Erythroblast (primary cell): ENCODE measurements around the gene PUS1.
"Not testable (repeated sequence)": the region's sequence is repeated elsewhere in the genome, so short reads cannot be mapped to it uniquely, and the experiment has no call there.

ENCODE experiments used
- DNase-seq, 2 experiments: peaks; one replicate each; lab custom pipeline; 2025; lab: John Stamatoyannopoulos, UW
- GATA1 ChIP-seq: IDR thresholded peaks from 2 replicates; pipeline ENCODE4 v1.6.1; 2011; ENCODE audit warnings: low read depth, mild to moderate bottlenecking, control low read depth, low read length, moderate library complexity
- POLR2A ChIP-seq: IDR thresholded peaks from 2 replicates; pipeline ENCODE4 v1.6.1; 2011; ENCODE audit warnings: mild to moderate bottlenecking, low read length

Gene PUS1

DNA sequence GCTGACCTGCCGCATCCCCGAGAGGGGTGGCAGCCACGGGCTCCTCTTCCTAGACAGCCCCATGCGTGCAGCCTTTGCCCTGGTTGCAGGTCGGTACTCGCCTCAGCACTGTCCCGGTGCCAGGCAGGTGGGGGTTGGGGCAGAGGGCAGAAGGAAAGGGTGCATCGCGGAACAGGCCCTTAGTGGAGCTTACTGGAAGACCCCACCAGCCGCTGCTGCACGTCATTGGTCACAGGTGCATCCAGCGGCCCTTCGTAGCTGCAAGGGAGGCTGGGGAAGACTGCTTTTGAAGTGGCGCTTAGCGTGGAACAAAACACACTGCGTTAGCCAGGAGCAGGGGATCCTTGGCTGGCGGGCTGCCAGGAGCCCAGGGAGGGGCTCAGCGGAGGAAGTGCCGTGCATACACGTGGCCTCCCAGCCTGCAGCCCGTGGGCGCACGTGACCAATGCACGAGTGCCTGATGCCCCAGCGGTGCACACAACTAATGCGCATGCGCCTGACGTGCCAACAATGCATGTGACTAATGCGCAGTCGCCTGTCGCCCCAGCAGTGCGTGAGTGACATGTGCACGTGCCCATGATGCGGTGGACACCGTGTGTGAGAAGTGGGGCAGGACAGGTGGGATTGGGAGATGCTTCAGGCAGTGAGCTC lies 15.7 kb downstream of the PUS1 start:
- no peak for DNase-seq
- TF ChIP-seq POLR2A (no peak), GATA1 (no peak)

DNA sequence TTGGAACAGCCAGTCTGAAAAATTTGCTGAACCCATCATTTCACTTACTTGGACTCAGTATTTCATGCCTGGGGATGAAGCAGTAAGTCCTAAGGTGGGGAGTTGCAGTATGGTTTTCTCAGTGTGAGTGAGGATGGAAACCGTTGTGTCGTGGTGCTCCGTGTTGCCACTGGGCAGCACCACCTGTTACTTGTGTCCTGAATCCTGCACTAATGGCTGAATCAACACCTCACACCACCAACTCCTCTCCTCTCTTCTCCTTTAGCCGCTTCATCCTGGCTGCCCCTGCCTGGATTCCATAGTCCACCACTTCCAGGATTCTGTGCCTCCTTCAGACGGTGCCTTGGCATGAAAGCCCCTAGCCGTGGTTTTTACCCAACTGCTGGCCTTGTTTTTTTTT lies 17.7 kb downstream of the PUS1 start:
- TF ChIP-seq GATA1 (no peak), POLR2A (no peak)
- no peak for DNase-seq

DNA sequence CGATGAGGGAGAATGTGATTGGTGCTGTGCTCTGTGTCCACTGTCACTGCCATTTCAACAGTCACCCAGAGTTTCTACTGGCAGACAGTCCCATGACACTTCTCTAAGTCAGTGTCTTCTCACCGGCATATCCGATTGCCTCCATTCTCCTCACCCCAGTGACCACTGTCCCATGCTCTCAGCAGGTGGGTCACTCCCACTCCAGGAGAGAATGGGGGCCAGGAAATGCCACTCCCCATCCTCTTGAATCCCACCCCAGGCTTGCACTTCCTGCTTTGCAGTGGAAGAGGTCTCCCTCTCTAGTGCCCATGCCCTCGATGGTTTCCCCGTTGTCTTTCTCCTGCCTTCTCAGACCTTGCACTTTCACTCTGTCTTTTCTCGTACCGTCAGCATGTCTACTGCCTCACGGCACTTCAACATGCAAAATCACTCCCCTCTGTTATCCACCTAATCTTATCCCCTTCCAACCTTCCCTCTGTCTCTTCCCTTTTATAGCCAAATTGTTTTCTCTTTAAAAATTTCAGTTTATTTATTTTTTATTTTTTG lies 18.5 kb downstream of the PUS1 start:
- TF ChIP-seq GATA1 (no peak), POLR2A (no peak)
- DNase-seq, result no peak

DNA sequence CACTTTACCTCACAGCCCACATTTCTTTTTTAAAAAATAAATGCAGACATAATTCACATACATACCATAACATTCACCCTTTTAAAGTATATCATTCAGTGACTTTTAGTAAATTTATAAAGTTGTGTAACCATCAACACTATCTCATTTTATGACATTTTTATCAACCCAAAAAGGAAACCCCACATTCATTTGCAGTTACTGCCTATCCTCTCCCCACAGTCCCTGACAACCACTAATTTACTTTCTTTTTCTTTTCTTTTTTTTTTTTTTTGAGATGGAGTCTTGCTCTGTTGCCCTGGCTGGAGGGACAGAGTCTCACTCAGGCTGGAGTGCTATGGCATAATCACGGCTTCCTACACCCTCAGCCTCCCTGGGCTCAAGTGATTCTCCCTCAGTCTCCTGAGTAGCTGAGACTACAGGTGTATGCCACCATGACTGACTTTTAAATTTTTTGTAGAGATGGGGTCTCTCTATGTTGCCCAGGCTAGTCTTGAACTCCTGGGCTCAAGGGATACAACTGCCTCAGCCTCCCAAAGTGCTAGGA lies 19.2 kb downstream of the PUS1 start:
- no peak for TF ChIP-seq GATA1
- no peak for TF ChIP-seq POLR2A
- DNase-seq, result no peak

DNA sequence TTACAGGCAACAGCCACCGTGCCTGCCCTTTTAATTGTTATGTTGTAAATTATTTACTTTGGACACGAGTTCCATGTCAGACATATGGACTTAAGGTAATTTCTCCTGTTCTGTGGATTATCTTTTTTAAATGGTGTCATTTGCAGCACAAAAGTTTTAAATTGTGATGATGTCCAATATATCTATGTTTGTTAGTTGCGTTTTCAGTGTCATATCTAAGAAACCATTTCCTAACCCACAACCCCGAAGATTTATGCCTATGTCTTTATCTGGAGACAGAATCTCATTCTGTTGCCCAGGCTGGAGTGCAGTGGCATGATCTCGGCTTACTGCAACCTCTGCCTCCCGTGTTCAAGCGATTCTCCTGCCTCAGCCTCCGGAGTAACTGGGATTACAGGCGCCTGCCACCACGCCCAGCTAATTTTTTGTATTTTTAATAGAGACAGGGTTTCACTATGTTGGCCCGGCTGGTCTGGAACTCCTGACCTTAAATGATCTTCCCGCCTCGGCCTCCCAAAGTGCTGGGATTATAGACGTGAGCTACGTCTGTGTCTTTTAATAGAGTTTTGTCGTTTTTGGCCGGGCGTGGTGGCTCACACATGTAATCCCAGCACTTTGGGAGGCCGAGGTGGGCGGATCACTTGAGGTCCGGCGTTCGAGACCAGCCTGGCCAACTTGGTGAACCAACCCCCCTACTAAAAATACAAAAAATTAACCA lies 19.8 kb downstream of the PUS1 start:
- DNase-seq, result not testable (repeated sequence)

DNA sequence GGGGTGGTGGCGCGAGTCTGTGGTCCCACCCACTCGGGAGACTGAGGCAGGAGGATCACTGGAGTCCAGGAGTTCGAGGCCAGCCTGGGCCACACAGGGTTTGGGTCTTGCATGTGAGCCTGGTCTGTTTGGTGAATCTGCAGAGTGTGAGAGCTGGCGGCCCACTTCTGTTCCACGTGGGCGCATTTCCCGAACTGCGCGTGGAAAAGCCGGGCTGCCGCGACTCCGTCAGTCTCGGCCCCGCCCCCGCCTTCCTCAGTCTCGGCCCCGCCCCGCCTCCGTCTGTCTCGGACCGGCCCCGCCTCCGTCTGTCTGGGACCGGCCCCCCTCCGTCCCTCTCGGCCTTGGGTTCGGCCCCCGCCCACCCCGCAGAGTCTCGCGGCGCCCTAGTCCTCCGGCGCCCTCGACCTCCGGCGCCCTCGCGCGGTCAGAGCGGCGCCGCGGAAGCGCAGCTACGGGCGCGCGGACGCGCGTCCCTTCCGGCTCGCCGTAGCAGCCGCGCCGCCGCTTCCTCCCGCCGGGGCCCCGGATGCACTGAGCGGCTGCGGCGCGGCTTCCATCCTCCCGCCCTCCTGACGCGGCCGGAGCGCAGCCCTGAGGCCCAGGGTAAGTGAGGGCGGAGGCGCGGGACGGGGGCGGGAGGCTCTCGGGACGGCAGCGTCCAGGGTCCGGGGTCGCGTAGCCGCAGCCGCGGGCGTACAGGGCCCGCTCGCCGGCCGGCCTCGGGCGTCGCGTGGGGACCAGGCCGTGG lies 20.5 kb downstream of the PUS1 start, which contains the start of gene EP400:
Gene EP400 (plus strand): TSS at position 512 of the 751 bp plus-strand sequence. CDS start 10,678 bp downstream, outside the sequence.
- TF ChIP-seq GATA1 (no peak), POLR2A (peak; percentile 50)
- peak; percentile 95 to 97 for DNase-seq

GRCh38 chr12:131950182-131950913 lies 21.3 kb downstream of the PUS1 start:
- TF ChIP-seq POLR2A, result no peak
- no peak for TF ChIP-seq GATA1
- peak; percentile 69 to 78 for DNase-seq

GRCh38 chr12:131953810-131954209 lies 24.7 kb downstream of the PUS1 start:
- DNase-seq, result not testable (repeated sequence)

DNA sequence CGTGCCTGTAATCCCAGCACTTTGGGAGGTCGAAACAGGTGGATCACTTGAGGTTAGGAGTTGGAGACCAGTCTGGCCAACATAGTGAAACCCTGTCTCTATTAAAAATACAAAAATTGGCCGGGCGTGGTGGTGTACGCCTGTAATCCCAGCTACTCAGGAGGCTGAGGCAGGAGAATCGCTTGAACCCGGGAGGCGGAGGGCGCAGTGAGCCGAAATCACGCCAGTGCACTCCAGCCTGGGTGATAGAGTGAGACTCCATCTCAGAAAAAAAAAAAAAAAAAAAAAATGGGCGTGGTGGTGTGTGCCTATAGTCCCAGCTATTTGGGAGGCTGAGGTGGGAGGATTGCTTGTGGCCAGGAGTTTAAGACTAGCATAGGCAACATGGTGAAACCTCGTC lies 25.4 kb downstream of the PUS1 start:
- not testable (repeated sequence) for DNase-seq

- TF ChIP-seq POLR2A (no peak), GATA1 (no peak)
- no peak for DNase-seq
Measured at GRCh38 chr12:131959116-131959515, 30.0 kb downstream of the PUS1 start.

DNA sequence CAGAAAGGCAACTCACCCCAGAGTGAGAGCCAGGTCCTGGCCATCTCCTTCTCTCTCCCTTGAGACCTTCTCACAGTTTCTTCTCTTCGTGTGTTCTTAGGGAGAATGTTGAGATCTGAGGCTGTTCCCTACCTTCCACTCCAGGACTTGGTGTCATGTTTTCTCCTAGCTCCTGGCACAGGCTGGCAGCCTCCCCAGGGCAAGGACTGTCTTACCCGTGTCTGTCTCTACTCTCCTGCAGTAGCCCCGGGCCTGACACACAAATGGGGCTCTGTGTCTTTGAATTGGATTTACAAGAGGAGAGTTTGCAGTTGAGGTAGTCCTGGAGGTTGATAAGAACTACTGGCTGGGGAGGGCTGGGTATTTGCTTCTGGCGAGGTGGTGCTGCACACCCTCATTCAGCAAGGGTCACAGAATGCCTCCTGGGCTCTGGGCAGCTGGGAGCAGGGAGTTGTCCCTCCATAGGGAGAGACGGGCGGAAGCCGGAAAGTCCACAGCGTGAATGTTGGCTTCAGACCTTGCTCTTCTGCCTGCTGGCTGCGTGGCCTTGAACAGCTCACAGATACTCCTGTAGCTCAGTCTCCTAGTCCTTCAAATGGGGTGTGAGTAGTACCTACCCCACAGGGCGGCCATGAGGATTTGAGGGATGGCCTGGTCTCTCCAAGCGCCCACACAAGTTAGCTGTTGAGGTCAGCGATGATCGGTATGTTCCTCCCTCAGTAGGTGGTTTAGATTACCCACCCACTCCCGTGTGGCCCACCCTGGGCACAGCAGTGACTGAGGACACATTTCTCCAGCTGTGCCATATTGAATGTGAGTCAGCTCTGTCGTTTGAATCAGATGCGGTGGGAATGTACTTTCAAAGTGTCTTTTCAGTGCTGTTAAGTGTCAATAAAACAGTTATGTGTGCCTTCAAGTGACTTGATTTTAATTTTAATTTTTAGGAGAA lies 30.8 kb downstream of the PUS1 start:
- TF ChIP-seq GATA1 (no peak), POLR2A (no peak)
- DNase-seq, result no peak

GRCh38 chr12:131960590-131961325 lies 31.7 kb downstream of the PUS1 start:
- not testable (repeated sequence) for DNase-seq

GRCh38 chr12:131961328-131961727 lies 32.3 kb downstream of the PUS1 start:
- not testable (repeated sequence) for DNase-seq
